ENCODE data around the gene CHCHD6.

Gene CHCHD6

DNA sequence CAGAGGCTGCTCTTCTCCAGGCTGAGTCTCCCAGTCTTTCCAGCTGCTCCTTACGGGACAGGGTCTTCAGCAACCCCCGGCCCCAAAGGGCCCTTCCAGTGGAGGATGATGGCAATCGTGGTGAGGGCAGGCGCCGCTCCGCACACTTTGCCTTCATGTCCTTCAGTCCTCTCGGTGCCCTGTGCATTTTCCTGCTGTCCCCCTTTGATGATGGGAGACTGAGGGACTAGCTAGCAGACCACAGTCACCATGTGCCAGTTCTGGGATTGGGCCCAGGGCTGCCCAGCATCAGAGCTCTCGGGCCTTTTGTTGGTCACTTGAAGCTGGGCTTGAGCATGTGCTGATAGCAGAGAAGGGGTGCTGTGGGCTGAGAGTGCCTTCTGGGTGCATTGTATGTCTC, 40.3 kb upstream of the CHCHD6 start:
- Histone ChIP-seq H3K27me3 (ENCODE audit: control insufficient read depth, insufficient read depth, low read length) (peaks cover 9% of the 10 kb centered on the region; the same call in 1 of the 2 replicates), H3K27ac (ENCODE audit: low read depth, low read length) (no peak overlapping the region)

DNA sequence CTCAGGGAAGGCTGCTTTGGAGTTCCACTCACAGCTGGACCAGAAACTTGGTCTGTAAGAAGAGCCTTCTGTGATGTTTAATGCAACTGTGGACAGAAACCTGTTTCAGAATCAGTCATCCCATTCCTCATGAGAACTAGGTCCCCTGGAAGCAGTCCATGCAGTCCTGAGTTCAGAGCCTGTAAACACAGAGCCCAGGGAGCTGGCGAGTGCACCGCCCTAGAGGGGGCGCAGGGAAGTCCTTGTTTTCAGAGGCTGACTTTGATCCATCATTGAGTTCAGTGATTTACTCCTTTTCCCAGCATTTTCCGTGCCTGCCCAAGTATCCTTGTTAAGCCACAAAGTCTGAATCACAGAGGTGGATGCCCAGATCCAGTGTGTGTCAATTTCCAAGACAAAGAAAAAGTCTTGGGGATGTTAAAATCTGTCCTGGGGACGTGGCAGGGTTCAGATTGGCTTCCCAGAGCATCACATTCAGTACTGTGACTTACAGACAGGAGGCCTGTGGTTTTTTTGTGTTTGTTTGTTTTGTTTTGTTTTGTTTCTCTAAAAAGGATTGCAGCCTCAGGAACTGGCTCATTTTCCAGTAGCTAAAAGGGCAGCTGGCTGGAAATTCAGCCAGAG, 39.3 kb upstream of the CHCHD6 start:
- Histone ChIP-seq H3K27me3 (ENCODE audit: control insufficient read depth, insufficient read depth, low read length) (peaks cover 9% of the 10 kb centered on the region; the same call in 1 of the 2 replicates), H3K9ac (ENCODE audit: low read depth, low read length) (no peak overlapping the region), H3K27ac (ENCODE audit: low read depth, low read length) (no peak overlapping the region), H3K36me3 (ENCODE audit: control insufficient read depth, insufficient read depth, low read length) (no peaks in the 10 kb centered on the region), H3K4me1 (ENCODE audit: control insufficient read depth, insufficient read depth, low read length) (no peaks in the 10 kb centered on the region; the same call in 1 of the 2 replicates), H3K9me3 (ENCODE audit: control insufficient read depth, insufficient read depth, low read length) (no peaks in the 10 kb centered on the region), H3K4me3 (ENCODE audit: low read depth, low read length) (no peak overlapping the region)

More for the DNA sequence above, 40.3 kb upstream of the CHCHD6 start:
- Histone ChIP-seq H3K4me1 (ENCODE audit: control insufficient read depth, insufficient read depth, low read length) (no peaks in the 10 kb centered on the region; the same call in 1 of the 2 replicates), H3K9ac (ENCODE audit: low read depth, low read length) (no peak overlapping the region), H3K36me3 (ENCODE audit: control insufficient read depth, insufficient read depth, low read length) (no peaks in the 10 kb centered on the region), H3K9me3 (ENCODE audit: control insufficient read depth, insufficient read depth, low read length) (no peaks in the 10 kb centered on the region), H3K4me3 (ENCODE audit: low read depth, low read length) (no peak overlapping the region)

DNA sequence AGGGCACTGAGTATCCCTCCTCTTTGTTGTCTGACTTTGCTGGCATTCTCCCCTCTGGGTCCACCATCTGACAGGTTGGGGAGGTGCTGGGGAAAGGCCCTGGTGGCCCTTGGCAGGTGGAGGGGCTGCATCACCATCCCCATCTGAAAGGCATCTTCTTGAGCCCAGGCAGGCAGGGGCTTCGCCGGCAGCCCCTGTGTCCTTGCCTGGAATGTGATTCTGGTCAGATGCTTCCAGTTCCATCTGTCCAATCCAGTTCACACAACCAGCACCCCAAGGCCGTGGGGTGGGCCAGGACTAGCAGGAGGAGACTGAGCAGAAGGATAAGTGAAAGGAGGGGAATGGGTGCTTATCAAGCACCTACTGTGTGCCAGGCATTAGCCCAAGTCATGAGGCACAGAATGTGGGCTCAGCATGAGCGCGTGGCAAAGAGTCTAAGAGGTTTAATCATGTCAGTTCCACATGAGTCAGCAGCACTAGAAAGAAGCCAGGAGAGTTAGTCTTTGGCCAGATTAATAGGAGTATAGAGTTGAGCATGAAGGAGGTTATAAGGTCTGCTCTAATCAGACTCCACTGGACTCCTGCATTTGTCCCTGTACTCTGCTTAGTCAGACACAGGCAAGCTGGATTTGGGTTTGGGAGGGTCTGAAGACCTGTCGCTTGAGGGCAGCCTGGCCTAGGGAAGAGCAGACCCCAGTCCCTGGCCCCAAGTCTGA, 38.7 kb upstream of the CHCHD6 start:
- Histone ChIP-seq H3K9ac (ENCODE audit: low read depth, low read length) (no peak overlapping the region), H3K4me1 (ENCODE audit: control insufficient read depth, insufficient read depth, low read length) (no peaks in the 10 kb centered on the region; the same call in 1 of the 2 replicates), H3K27ac (ENCODE audit: low read depth, low read length) (no peak overlapping the region), H3K36me3 (ENCODE audit: control insufficient read depth, insufficient read depth, low read length) (no peaks in the 10 kb centered on the region), H3K4me3 (ENCODE audit: low read depth, low read length) (no peak overlapping the region), H3K9me3 (ENCODE audit: control insufficient read depth, insufficient read depth, low read length) (no peaks in the 10 kb centered on the region), H3K27me3 (ENCODE audit: control insufficient read depth, insufficient read depth, low read length) (peaks cover 9% of the 10 kb centered on the region; the same call in 1 of the 2 replicates)

DNA sequence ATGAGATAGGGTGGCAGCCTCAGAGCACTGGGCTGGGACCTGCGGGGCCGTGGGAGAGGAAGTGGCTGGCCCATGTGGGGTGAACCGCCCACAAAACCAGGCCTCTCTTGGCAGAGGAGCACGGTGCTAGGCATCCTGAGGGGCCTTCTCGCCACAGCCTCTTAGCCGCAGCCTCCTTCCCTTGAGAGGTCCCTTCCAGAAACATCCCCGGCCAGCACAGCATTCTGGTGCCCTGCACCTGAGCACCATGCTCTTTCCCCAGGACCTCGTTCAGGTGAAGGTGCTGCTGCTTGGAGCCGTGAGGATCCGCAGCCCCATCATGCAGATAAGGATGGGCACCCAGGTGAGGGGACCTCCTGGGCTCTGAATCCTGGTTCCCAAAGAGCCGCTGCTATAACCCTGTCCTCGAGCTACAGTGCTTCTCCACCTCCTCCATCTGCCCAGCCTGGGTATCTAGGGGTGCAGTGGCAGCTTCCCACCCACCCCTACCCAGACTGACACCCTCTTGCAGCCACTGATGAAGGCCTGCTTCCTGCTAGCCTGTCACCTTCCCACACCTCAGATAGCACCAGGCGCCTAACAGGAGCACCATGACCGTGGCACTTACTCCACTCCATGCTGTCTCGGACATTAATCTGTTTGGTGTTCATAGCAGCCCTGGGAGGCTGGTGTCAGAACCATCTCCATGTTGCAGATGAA, 37.9 kb upstream of the CHCHD6 start:
- Histone ChIP-seq H3K36me3 (ENCODE audit: control insufficient read depth, insufficient read depth, low read length) (no peaks in the 10 kb centered on the region), H3K9me3 (ENCODE audit: control insufficient read depth, insufficient read depth, low read length) (no peaks in the 10 kb centered on the region), H3K4me3 (ENCODE audit: low read depth, low read length) (no peak overlapping the region), H3K27me3 (ENCODE audit: control insufficient read depth, insufficient read depth, low read length) (0 out of 2 replicates have a peak, but pooled peaks cover 4% of the 10 kb centered on the region), H3K9ac (ENCODE audit: low read depth, low read length) (no peak overlapping the region), H3K4me1 (ENCODE audit: control insufficient read depth, insufficient read depth, low read length) (no peaks in the 10 kb centered on the region; the same call in 1 of the 2 replicates), H3K27ac (ENCODE audit: low read depth, low read length) (no peak overlapping the region)

DNA sequence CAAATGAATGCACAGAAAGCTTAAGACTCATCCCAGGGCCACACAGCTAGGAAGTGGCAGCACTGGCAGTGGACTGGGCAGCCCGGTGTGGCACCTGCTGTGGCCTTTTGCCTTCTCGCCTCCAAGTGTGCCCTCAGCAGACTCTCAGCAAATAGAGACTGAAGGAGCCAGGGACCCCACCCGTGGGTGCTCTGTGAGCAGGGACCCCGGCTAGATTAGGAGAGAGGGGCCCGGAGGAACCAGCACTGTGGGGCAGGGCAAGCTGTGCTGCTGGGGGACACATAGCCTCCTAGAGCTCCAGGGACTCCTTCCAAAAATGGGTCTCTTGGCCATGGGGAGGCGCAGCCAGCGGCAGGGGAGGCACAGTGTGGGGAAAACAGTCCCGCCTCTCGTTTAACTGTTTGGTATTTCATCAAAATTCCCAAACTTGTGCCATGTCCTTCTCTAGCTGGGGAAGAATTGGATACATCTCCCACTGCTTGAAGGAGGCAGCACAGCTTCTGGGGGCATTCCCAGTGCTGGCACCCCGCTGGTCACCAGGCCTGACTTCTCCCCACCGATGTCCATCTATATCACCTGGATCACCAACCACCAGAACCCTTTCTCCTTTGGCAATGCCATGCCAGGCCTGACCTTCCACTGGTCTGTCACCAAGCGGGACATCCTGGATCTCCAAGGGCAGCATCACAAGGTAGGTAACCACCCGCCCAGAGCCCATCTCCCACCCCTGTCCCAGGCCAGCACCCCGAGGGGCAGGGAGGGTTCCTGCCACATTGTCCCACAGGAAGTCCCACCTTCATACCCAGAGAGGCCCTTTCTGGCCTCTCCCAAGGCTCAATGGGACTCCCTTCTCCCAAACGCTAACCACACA, 37.1 kb upstream of the CHCHD6 start:
- Histone ChIP-seq H3K4me3 (ENCODE audit: low read depth, low read length) (no peak overlapping the region), H3K9ac (ENCODE audit: low read depth, low read length) (no peak overlapping the region), H3K27ac (ENCODE audit: low read depth, low read length) (no peak overlapping the region), H3K27me3 (ENCODE audit: control insufficient read depth, insufficient read depth, low read length) (0 out of 2 replicates have a peak, but pooled peaks cover 3% of the 10 kb centered on the region), H3K36me3 (ENCODE audit: control insufficient read depth, insufficient read depth, low read length) (no peaks in the 10 kb centered on the region), H3K4me1 (ENCODE audit: control insufficient read depth, insufficient read depth, low read length) (no peaks in the 10 kb centered on the region; the same call in 1 of the 2 replicates), H3K9me3 (ENCODE audit: control insufficient read depth, insufficient read depth, low read length) (no peaks in the 10 kb centered on the region)

DNA sequence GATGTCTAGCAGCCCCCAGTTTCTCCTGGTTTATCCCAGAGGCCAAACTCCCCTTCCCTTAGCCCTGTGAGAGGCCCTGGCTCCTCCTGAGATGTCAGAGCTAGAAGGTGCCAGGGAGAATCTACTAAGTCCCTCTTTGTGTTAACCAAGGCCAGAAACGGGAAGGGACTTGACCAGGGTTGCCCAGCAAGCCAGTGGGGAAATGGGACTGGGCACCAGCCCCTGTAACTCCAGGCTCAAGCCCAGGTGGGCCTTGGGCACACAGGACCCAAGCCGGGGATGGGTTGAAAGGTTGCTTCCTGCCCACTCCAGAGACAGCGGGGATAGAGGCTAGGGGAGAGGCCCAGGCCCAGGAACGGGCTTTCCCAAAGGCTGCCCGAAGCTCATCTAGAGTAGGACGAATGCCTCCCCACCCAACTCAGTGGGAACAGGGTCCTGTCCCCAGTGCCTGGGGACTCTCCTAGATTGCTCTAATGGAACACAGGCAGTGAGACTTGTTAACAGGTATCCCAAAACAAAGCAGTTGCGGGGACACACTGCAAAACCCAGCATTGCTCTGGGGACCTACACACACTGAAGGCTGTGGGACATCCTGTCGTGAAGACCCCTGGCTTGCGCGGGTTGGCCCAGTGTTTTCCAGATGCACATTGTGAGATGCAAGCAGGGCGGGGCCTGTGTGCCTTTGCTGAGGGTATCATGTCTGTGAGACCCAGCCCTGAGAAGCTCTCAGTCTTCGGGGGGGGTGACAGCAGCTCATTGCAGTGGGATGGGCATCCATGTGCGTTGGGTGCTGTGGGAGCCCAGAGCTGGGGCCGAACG, 36.2 kb upstream of the CHCHD6 start:
- H3K36me3 ChIP-seq (ENCODE audit: control insufficient read depth, insufficient read depth, low read length), result no peaks in the 10 kb centered on the region
- H3K9ac ChIP-seq (ENCODE audit: low read depth, low read length), result no peak overlapping the region
- no peaks in the 10 kb centered on the region for H3K27me3 ChIP-seq (ENCODE audit: control insufficient read depth, insufficient read depth, low read length)
- no peaks in the 10 kb centered on the region for H3K9me3 ChIP-seq (ENCODE audit: control insufficient read depth, insufficient read depth, low read length)
- H3K27ac ChIP-seq (ENCODE audit: low read depth, low read length), result no peak overlapping the region
- H3K4me3 ChIP-seq (ENCODE audit: low read depth, low read length), result no peak overlapping the region
- no peaks in the 10 kb centered on the region for H3K4me1 ChIP-seq (ENCODE audit: control insufficient read depth, insufficient read depth, low read length)

DNA sequence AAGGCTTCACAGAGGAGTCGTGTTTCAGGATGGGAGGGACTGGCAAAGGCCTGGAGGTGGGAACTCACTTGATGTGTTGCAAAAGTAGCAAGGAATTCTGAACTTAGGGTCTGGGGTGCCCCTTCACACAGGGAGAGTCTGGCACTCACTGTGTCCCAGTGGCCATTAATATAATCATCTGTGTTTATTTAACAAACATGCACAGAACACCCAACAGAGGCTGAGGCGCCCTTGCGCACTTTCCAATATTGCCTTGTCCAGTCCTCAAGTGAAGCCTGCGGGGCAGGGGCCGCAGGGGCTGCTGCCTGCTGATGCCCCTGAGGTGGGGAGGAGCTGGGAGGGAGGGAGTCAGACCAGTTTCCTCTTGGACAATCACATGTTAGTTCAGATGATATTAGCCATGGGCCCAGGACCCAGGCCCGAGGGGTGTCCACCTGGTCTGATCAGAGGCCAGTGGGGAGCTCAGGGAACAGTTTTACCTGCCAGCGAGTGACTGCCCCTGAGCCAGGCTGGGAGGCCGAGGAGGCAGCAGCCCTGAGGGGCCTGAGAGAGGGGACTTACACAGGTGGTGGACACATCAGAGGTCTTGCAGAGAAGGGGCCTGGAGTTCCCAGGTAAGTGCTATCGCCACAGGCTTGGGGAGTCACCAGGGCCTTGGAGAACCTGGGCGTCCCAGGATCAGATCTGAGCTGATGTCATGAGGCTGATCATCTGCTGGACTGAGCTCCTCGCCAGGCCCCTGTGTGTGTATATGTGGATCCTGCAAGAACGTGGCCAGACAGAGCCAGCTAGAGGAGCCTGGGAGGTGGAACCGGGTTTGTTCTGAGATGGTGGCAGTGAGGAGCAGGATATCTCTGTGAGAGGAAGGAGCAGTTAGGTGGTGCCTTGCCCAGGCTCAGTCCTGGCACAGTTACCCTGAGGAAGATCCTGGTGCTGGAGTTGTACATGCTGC, 35.3 kb upstream of the CHCHD6 start:
- H3K4me3 ChIP-seq (ENCODE audit: low read depth, low read length), result no peak overlapping the region
- no peaks in the 10 kb centered on the region for H3K27me3 ChIP-seq (ENCODE audit: control insufficient read depth, insufficient read depth, low read length)
- H3K9ac ChIP-seq (ENCODE audit: low read depth, low read length), result no peak overlapping the region
- no peaks in the 10 kb centered on the region for H3K4me1 ChIP-seq (ENCODE audit: control insufficient read depth, insufficient read depth, low read length)
- no peak overlapping the region for H3K27ac ChIP-seq (ENCODE audit: low read depth, low read length)
- no peaks in the 10 kb centered on the region for H3K9me3 ChIP-seq (ENCODE audit: control insufficient read depth, insufficient read depth, low read length)
- no peaks in the 10 kb centered on the region for H3K36me3 ChIP-seq (ENCODE audit: control insufficient read depth, insufficient read depth, low read length)

DNA sequence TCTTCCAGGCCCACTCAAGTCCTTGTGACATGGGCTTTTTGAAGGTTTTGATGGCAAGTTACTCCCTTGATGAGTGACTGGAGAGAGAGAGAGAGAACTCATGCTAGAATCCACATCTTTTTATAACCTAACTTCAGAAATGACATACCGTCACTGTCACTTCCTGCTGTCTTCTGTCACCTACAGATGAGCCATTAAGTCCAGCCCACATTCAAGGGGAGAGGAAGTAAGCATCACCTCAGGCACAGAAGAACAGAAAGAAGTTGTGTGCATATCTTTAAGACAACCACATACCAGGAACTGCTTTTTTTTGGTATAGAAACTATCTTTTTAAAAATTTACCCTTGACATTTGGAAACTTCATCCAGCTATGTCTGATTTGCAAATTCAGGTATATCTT, 32.5 kb upstream of the CHCHD6 start:
- Histone ChIP-seq H3K27ac (ENCODE audit: low read depth, low read length) (no peak overlapping the region), H3K9ac (ENCODE audit: low read depth, low read length) (no peak overlapping the region), H3K4me1 (ENCODE audit: control insufficient read depth, insufficient read depth, low read length) (no peaks in the 10 kb centered on the region), H3K9me3 (ENCODE audit: control insufficient read depth, insufficient read depth, low read length) (no peaks in the 10 kb centered on the region; the same call in 1 of the 2 replicates), H3K27me3 (ENCODE audit: control insufficient read depth, insufficient read depth, low read length) (no peaks in the 10 kb centered on the region), H3K4me3 (ENCODE audit: low read depth, low read length) (no peak overlapping the region), H3K36me3 (ENCODE audit: control insufficient read depth, insufficient read depth, low read length) (no peaks in the 10 kb centered on the region)

DNA sequence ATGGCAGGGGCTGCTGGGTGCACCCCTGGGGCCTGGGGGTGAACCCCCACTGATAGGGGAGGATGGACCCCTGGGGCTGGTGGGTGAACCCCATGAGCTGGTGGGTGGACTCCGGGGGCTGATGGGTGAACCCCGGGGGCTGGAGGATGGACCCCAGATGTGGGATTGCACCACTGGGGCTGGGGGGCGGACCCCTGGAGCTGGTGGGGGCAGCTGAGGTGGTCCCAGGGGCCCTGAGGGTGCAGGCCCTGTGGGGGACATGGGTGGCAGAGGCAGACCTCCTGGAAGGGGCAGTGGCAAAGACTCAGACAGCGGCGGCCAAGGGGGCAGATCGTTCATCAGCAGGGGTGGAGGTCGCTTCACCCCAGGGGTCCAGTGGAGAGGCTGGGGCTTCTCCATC, 31.7 kb upstream of the CHCHD6 start:
- Histone ChIP-seq H3K36me3 (ENCODE audit: control insufficient read depth, insufficient read depth, low read length) (no peaks in the 10 kb centered on the region), H3K9ac (ENCODE audit: low read depth, low read length) (no peak overlapping the region), H3K4me3 (ENCODE audit: low read depth, low read length) (no peak overlapping the region), H3K27ac (ENCODE audit: low read depth, low read length) (no peak overlapping the region), H3K4me1 (ENCODE audit: control insufficient read depth, insufficient read depth, low read length) (no peaks in the 10 kb centered on the region), H3K27me3 (ENCODE audit: control insufficient read depth, insufficient read depth, low read length) (peaks cover 3% of the 10 kb centered on the region; the same call in 1 of the 2 replicates), H3K9me3 (ENCODE audit: control insufficient read depth, insufficient read depth, low read length) (no peaks in the 10 kb centered on the region; the same call in 1 of the 2 replicates)

All from HUES48 (cell line).